Measurements from ENCODE around the gene SPAG6. TPM values are rescaled to one million over a fixed set of nuclear protein-coding genes. Genes with fewer than 3 reads are reported as not detected.
"Not testable (repeated sequence)": the region's sequence is repeated elsewhere in the genome, so short reads cannot be mapped to it uniquely, and the experiment has no call there.

The SPAG6 gene
- total and polyA plus RNA-seq, 2 of the 4 experiments (the other 2 are of a cell fraction) = not detected

DNA sequence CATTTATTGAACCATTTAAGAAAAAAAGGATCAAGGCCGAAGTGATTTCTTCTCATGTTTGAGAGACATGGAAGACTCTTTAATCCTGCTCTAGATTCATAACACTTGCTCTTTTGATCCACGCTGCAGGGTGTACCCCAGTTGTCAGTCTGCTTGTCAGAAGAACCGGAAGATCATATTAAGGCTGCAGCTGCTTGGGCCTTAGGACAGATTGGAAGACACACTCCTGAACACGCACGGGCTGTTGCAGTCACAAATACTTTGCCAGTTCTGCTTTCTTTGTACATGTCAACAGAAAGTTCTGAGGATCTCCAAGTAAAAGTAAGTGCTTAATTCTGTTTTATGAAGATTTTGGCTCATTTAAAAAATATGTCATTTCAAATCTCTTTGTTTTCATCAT lies 46.3 kb downstream of the SPAG6 start:
- intact Hi-C loops (cut with micrococcal nuclease) (no loop called here), in situ Hi-C loops (cut with MboI; ENCODE audit: low sequenced_read_pairs) (no loop called here), dilution Hi-C loops (cut with HindIII; ENCODE audit: low sequenced_read_pairs, unreplicated experiment) (no loop called here)
- Histone ChIP-seq H4K8ac (ENCODE audit: low read depth in 2 of 2, low read length in 2 of 2) (no peak overlapping the region), H3K36me3 (ENCODE audit: control insufficient read depth, insufficient read depth, low read length) (no peaks in the 10 kb centered on the region), H2BK5ac (ENCODE audit: low read depth, low read length, poor library complexity, severe bottlenecking) (no peak overlapping the region), H3K79me1 (ENCODE audit: low read depth in 1 of 2, low read length in 2 of 2) (no peaks in the 10 kb centered on the region), H3K9me3 (ENCODE audit: control insufficient read depth, insufficient read depth, low read length) (no peaks in the 10 kb centered on the region), H3K23ac (ENCODE audit: low read depth, low read length) (no peak overlapping the region), H3K4me1 (ENCODE audit: control insufficient read depth, insufficient read depth, low read length) (no peaks in the 10 kb centered on the region), H3K4ac (ENCODE audit: low read depth, low read length) (no peak overlapping the region), H4K20me1 (ENCODE audit: insufficient read depth, low read length) (no peaks in the 10 kb centered on the region), H4K91ac (ENCODE audit: insufficient read depth, low read depth, low read length) (no peak overlapping the region), H3K9me1 (ENCODE audit: insufficient read depth, low read length) (no peaks in the 10 kb centered on the region), H3K4me2 (ENCODE audit: low read depth, low read length) (no peak overlapping the region), H4K5ac (ENCODE audit: low read depth, low read length) (no peak overlapping the region), H3K27me3 (ENCODE audit: control insufficient read depth, insufficient read depth, low read length) (peaks cover 6% of the 10 kb centered on the region), H2BK120ac (ENCODE audit: low read depth, low read length) (no peak overlapping the region), H3K56ac (ENCODE audit: extremely low read depth, insufficient read depth, low read length) (no peak overlapping the region), H3K9ac (ENCODE audit: low read depth, low read length) (no peak overlapping the region), H2BK20ac (ENCODE audit: low read depth, low read length) (no peak overlapping the region), H2BK15ac (ENCODE audit: low read depth, low read length) (no peak overlapping the region), H3K27ac (ENCODE audit: insufficient read depth, low read length) (no peak overlapping the region), H3K4me3 (ENCODE audit: insufficient read depth, low read depth, low read length) (no peak overlapping the region), H2AK9ac (replicated peaks; ENCODE audit: low read depth, low read length, poor library complexity) (no peak overlapping the region), H2AK5ac (ENCODE audit: low read depth, low read length) (no peak overlapping the region), H3K14ac (replicated peaks; ENCODE audit: low read depth, low read length) (no peak overlapping the region), H2AFZ (replicated peaks; ENCODE audit: low read length, poor library complexity) (no peak overlapping the region), H3K18ac (ENCODE audit: low read depth, low read length) (no peak overlapping the region)
- ATAC-seq (ENCODE audit: low read depth) (no peak), DNase-seq (no peak)
- ChIA-PET CTCF (no interaction called here), POLR2A (ENCODE audit: unreplicated experiment) (no interaction called here)
- TF ChIP-seq CHD1 (IDR thresholded peaks at IDR 0.05; ENCODE audit: low read depth, low read length) (no peak), BHLHE40 (IDR thresholded peaks at IDR 0.05; ENCODE audit: low read depth, low read length) (no peak), MAFK (IDR thresholded peaks at IDR 0.05; ENCODE audit: low read depth, low read length) (no peak), SMC3 (IDR thresholded peaks at IDR 0.05; ENCODE audit: low read depth, low read length) (no peak)
- BruUV-seq (replicated peaks) = no TSS peak
- WGBS, 2 experiments (ENCODE audit: extremely low coverage in 2 of 2, insufficient read length in 1 of 2) = 73% methylated on average over 3 of the region's 5 CpGs; no CpG with 5 or more reads in 1 of the 2 experiments

DNA sequence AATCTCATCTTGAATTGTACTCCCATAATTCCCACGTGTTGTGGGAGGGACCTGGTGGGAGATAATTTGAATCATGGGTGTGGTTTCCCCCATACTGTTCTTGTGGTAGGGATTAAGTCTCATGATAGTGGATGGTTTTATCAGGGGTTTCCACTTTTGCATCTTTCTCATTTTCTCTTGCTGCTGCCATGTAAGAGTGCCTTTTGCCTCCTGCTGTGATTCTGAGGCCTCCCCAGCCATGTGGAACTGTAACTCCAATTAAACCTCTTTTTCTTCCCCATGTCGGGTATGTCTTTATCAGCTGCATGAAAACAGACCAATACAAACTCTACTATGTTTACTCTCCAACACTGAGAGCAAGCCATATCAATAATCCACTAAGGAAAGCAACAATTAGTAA lies 50.9 kb downstream of the SPAG6 start:
- POLR2A ChIA-PET (ENCODE audit: unreplicated experiment); H3K23ac ChIP-seq (ENCODE audit: low read depth, low read length); ATAC-seq (ENCODE audit: low read depth); H2BK5ac ChIP-seq (ENCODE audit: low read depth, low read length, poor library complexity, severe bottlenecking); in situ Hi-C loops (cut with MboI; ENCODE audit: low sequenced_read_pairs); H3K9ac ChIP-seq (ENCODE audit: low read depth, low read length); DNase-seq; CTCF ChIA-PET; H3K4me1 ChIP-seq (ENCODE audit: control insufficient read depth, insufficient read depth, low read length); H3K36me3 ChIP-seq (ENCODE audit: control insufficient read depth, insufficient read depth, low read length); H3K56ac ChIP-seq (ENCODE audit: extremely low read depth, insufficient read depth, low read length); H3K4ac ChIP-seq (ENCODE audit: low read depth, low read length); H3K9me1 ChIP-seq (ENCODE audit: insufficient read depth, low read length); H2AK9ac ChIP-seq (replicated peaks; ENCODE audit: low read depth, low read length, poor library complexity); H3K14ac ChIP-seq (replicated peaks; ENCODE audit: low read depth, low read length); BruUV-seq (replicated peaks); H2BK120ac ChIP-seq (ENCODE audit: low read depth, low read length); H3K27me3 ChIP-seq (ENCODE audit: control insufficient read depth, insufficient read depth, low read length); H4K8ac ChIP-seq (ENCODE audit: low read depth in 2 of 2, low read length in 2 of 2); H2AK5ac ChIP-seq (ENCODE audit: low read depth, low read length); H3K4me3 ChIP-seq (ENCODE audit: insufficient read depth, low read depth, low read length); dilution Hi-C loops (cut with HindIII; ENCODE audit: low sequenced_read_pairs, unreplicated experiment); H2AFZ ChIP-seq (replicated peaks; ENCODE audit: low read length, poor library complexity); H3K18ac ChIP-seq (ENCODE audit: low read depth, low read length); H3K27ac ChIP-seq (ENCODE audit: insufficient read depth, low read length); H4K91ac ChIP-seq (ENCODE audit: insufficient read depth, low read depth, low read length); H4K5ac ChIP-seq (ENCODE audit: low read depth, low read length); intact Hi-C loops (cut with micrococcal nuclease); H4K20me1 ChIP-seq (ENCODE audit: insufficient read depth, low read length); H2BK15ac ChIP-seq (ENCODE audit: low read depth, low read length); H3K4me2 ChIP-seq (ENCODE audit: low read depth, low read length); H3K79me1 ChIP-seq (ENCODE audit: low read depth in 1 of 2, low read length in 2 of 2); H3K9me3 ChIP-seq (ENCODE audit: control insufficient read depth, insufficient read depth, low read length); H2BK20ac ChIP-seq (ENCODE audit: low read depth, low read length): not testable (repeated sequence)
- no CpG with 5 or more reads among the region's 2 CpGs for WGBS, 2 experiments (ENCODE audit: extremely low coverage in 2 of 2, insufficient read length in 1 of 2)
